ENCODE measurements around the gene MTHFD1L. TPM values are rescaled to one million over a fixed set of nuclear protein-coding genes. Genes with fewer than 3 reads are reported as not detected.

Gene MTHFD1L
- total RNA-seq, 4 donors from 2014 or later, result 2.5 to 7.1 (median 4.2) TPM

- H3K27ac ChIP-seq (replicated peaks in 1 of 4), result no peak overlapping the region
- 90% methylated on average over 4 of the region's 4 CpGs for WGBS
Measured at GRCh38 chr6:151103266-151103665, 237.8 kb downstream of the MTHFD1L start.

GRCh38 chr6:151107897-151108427, 242.5 kb downstream of the MTHFD1L start:
- 77% methylated on average over 4 of the region's 4 CpGs for WGBS
- Histone ChIP-seq H3K27me3 (no peaks in the 10 kb centered on the region), H3K4me3 (no peak overlapping the region), H3K36me3 (no peaks in the 10 kb centered on the region), H3K9me3 (no peaks in the 10 kb centered on the region), H3K27ac (replicated peaks in 1 of 4) (no peak overlapping the region), H3K4me1 (peaks cover 0 to 3% (median 0%) of the 10 kb centered on the region in 4 donors)
- intact Hi-C loops (cut with DNase I), result no loop called here
- TF ChIP-seq POLR2AphosphoS5 (IDR thresholded peaks at IDR 0.05) (no peak), POLR2A (IDR thresholded peaks at IDR 0.05; ENCODE audit: low read depth) (no peak), CTCF (IDR thresholded peaks at IDR 0.05) (no peak), EP300 (IDR thresholded peaks at IDR 0.05) (no peak)
- DNase-seq (ENCODE audit: extremely low spot score), result no peak

More at GRCh38 chr6:151103266-151103665, 237.8 kb downstream of the MTHFD1L start:
- no peak for DNase-seq (ENCODE audit: extremely low spot score)
- intact Hi-C loops (cut with DNase I), result no loop called here
- Histone ChIP-seq H3K27me3 (no peaks in the 10 kb centered on the region), H3K4me1 (peaks cover 5 to 18% (median 17%) of the 10 kb centered on the region in 4 donors), H3K4me3 (no peak overlapping the region), H3K36me3 (no peaks in the 10 kb centered on the region), H3K9me3 (no peaks in the 10 kb centered on the region)
- TF ChIP-seq EP300 (IDR thresholded peaks at IDR 0.05), result no peak
- no peak for TF ChIP-seq CTCF (IDR thresholded peaks at IDR 0.05)
- no peak for TF ChIP-seq POLR2A (IDR thresholded peaks at IDR 0.05; ENCODE audit: low read depth)
- TF ChIP-seq POLR2AphosphoS5 (IDR thresholded peaks at IDR 0.05), result no peak

- Histone ChIP-seq H3K4me1 (peaks cover 0 to 3% (median 0%) of the 10 kb centered on the region in 4 donors), H3K36me3 (no peaks in the 10 kb centered on the region), H3K4me3 (no peak overlapping the region), H3K27me3 (no peaks in the 10 kb centered on the region), H3K27ac (replicated peaks in 1 of 4) (no peak overlapping the region), H3K9me3 (no peaks in the 10 kb centered on the region)
- no peak for DNase-seq (ENCODE audit: extremely low spot score)
- intact Hi-C loops (cut with DNase I), result no loop called here
- TF ChIP-seq POLR2A (IDR thresholded peaks at IDR 0.05; ENCODE audit: low read depth) (no peak), EP300 (IDR thresholded peaks at IDR 0.05) (no peak), POLR2AphosphoS5 (IDR thresholded peaks at IDR 0.05) (no peak), CTCF (IDR thresholded peaks at IDR 0.05) (no peak)
- 77% methylated on average over 6 of the region's 6 CpGs for WGBS
Measured at GRCh38 chr6:151108548-151108947, 243.0 kb downstream of the MTHFD1L start.

- no peaks in the 10 kb centered on the region for H3K9me3 ChIP-seq
- no peaks in the 10 kb centered on the region for H3K27me3 ChIP-seq
- DNase-seq (ENCODE audit: extremely low spot score), result no peak
- peaks cover 0 to 3% (median 0%) of the 10 kb centered on the region in 4 donors for H3K4me1 ChIP-seq
- no peaks in the 10 kb centered on the region for H3K36me3 ChIP-seq
- H3K27ac ChIP-seq (replicated peaks in 1 of 4), result no peak overlapping the region
- 65% methylated on average over 8 of the region's 8 CpGs for WGBS
- intact Hi-C loops (cut with DNase I), result no loop called here
- H3K4me3 ChIP-seq, result no peak overlapping the region
- TF ChIP-seq CTCF (IDR thresholded peaks at IDR 0.05) (no peak), EP300 (IDR thresholded peaks at IDR 0.05) (no peak), POLR2A (IDR thresholded peaks at IDR 0.05; ENCODE audit: low read depth) (no peak), POLR2AphosphoS5 (IDR thresholded peaks at IDR 0.05) (no peak)
Measured at GRCh38 chr6:151109361-151109760, 243.9 kb downstream of the MTHFD1L start.
